ENCODE measurements around the gene PIK3C2A.

DNA sequence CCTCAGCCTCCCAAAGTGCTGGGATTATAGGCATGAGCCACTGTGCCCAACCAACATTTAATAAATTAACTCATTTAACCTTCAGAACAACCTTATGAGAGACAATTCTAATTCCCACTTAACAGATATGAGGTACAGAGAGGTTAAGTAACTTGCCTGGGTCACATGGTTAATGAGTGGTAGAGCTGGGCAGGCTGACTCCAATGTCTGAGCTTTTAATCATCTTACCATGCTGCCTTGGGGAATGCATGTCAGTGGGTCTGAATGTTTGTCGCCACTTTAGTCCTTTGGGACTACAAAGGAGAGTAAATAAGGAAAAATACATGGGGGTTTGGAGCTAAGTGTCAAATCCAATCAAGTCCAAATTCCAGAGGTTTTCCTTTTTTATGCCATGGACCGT, 11.2 kb upstream of the PIK3C2A start:
- no peak for TF ChIP-seq CTCF (IDR thresholded peaks at IDR 0.05; ENCODE audit: control extremely low read depth in 1 of 3, insufficient read depth in 1 of 3, low read depth in 1 of 3, low read length in 3 of 3)
- TF ChIP-seq SIN3A (conservative IDR thresholded peaks at IDR 0.05 in 1 of 2, IDR thresholded peaks at IDR 0.05 in 1 of 2; ENCODE audit: low read depth in 1 of 2, low read length in 2 of 2) = no peak
- TF ChIP-seq EZH2 (IDR thresholded peaks at IDR 0.05; ENCODE audit: low read depth, low read length, severe bottlenecking) = no peak
- TF ChIP-seq TAF1 (IDR thresholded peaks at IDR 0.05; ENCODE audit: low read depth, low read length) = no peak
- no peak for TF ChIP-seq CEBPB (IDR thresholded peaks at IDR 0.05; ENCODE audit: low read depth, low read length)
- no peak for TF ChIP-seq ZNF274 (IDR thresholded peaks at IDR 0.05; ENCODE audit: borderline replicate concordance, extremely low read depth, low read length)
- TF ChIP-seq TBP (IDR thresholded peaks at IDR 0.05; ENCODE audit: low read depth, low read length) = no peak
- no peak for TF ChIP-seq ATF2 (IDR thresholded peaks at IDR 0.05; ENCODE audit: low read length)
- no peak for TF ChIP-seq ATF3 (IDR thresholded peaks at IDR 0.05; ENCODE audit: insufficient read depth, low read depth, low read length)
- TF ChIP-seq HDAC6 (IDR thresholded peaks at IDR 0.05; ENCODE audit: low read depth, low read length) = no peak

All from H1 (cell line).